ENCODE measurements around the gene RBM20. TPM values are rescaled to one million over a fixed set of nuclear protein-coding genes. Genes with fewer than 3 reads are reported as not detected.
"Not testable (repeated sequence)": the region's sequence is repeated elsewhere in the genome, so short reads cannot be mapped to it uniquely, and the experiment has no call there.

Gene RBM20
- total RNA-seq, 4 donors from 2014 or later: 0.54 to 4.3 (median 1.5) TPM

DNA sequence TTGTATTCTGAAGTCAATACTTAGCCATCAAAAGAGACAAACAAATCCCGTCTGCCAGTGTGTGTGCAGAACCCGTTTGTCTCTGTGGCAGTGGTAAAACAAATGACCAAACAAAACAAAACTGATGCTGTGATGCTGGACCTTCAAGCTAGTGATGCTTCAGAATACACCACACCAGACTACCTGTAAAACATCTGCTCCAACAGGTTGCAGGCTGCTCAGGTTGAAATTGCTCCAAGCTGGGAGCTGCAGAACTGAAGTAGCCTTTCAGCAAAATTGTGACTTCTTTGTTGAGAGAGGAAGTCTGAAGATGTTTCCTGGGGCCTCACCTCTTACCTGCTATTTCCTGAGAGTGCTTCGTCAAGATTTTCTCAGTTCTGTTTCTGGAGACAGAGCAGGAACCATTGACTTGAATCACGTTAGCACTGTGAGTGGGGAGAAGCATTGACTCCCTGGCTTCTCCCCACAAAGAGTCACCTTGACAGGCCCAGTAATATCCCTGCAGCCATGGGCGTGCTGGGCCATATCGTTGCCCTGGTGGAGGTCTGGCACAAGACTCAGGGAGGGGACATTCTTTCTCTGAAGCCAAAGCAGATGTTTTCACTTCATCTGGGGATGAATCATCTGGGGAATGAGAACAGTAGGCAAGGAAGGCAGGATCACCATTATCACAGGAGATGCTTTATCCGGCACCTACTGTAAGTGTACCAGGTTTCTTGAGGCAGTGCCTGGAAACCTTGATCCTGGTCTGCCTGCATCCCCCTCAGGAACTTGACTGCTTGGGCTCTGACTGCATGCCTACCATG lies 80.2 kb downstream of the RBM20 start:
- WGBS, 2 donors: 63 to 68% methylated on average over 7 of the region's 7 CpGs
- TF ChIP-seq POLR2A (IDR thresholded peaks at IDR 0.05): no peak
- TF ChIP-seq, protein P1, sequence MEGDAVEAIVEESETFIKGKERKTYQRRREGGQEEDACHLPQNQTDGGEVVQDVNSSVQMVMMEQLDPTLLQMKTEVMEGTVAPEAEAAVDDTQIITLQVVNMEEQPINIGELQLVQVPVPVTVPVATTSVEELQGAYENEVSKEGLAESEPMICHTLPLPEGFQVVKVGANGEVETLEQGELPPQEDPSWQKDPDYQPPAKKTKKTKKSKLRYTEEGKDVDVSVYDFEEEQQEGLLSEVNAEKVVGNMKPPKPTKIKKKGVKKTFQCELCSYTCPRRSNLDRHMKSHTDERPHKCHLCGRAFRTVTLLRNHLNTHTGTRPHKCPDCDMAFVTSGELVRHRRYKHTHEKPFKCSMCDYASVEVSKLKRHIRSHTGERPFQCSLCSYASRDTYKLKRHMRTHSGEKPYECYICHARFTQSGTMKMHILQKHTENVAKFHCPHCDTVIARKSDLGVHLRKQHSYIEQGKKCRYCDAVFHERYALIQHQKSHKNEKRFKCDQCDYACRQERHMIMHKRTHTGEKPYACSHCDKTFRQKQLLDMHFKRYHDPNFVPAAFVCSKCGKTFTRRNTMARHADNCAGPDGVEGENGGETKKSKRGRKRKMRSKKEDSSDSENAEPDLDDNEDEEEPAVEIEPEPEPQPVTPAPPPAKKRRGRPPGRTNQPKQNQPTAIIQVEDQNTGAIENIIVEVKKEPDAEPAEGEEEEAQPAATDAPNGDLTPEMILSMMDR (IDR thresholded peaks at IDR 0.05): no peak
- no peaks in the 10 kb centered on the region for H3K9me3 ChIP-seq

DNA sequence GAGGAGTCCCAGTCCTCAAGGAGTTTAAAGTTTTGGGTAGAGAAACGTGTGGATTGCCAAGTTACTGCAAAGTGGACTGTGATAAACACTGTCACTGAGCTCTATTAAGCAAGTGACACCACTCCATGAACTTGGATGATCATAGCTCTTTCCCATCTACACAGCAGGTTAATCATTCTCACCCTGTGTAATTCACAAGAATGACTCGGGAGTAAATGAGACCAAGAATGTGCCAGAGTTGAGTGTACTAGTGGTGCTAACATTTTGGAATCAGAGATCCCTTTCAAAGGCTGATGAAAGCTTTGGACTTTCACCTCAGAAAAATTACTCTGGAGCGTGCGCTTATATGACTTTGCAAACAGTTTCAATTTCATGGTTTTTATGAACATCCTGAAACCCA lies 80.8 kb downstream of the RBM20 start:
- no peak for DNase-seq
- Histone ChIP-seq H3K4me3 (replicated peaks in 1 of 3) (no peak overlapping the region), H3K9me3 (no peaks in the 10 kb centered on the region), H3K27ac (no peak overlapping the region), H3K36me3 (no peaks in the 10 kb centered on the region), H3K27me3 (no peaks in the 10 kb centered on the region), H3K4me1 (no peaks in the 10 kb centered on the region)
- 86 to 88% methylated on average over 4 of the region's 4 CpGs for WGBS, 2 donors
- no peak for TF ChIP-seq POLR2A (IDR thresholded peaks at IDR 0.05)
- TF ChIP-seq, protein P1 (IDR thresholded peaks at IDR 0.05): no peak
- intact Hi-C loops (cut with DNase I): no loop called here

More for the DNA sequence above, 80.2 kb downstream of the RBM20 start:
- Histone ChIP-seq H3K4me1 (no peaks in the 10 kb centered on the region), H3K27me3 (no peaks in the 10 kb centered on the region), H3K36me3 (no peaks in the 10 kb centered on the region), H3K4me3 (replicated peaks in 1 of 3) (no peak overlapping the region), H3K27ac (no peak overlapping the region)
- no peak for DNase-seq
- intact Hi-C loops (cut with DNase I): no loop called here

DNA sequence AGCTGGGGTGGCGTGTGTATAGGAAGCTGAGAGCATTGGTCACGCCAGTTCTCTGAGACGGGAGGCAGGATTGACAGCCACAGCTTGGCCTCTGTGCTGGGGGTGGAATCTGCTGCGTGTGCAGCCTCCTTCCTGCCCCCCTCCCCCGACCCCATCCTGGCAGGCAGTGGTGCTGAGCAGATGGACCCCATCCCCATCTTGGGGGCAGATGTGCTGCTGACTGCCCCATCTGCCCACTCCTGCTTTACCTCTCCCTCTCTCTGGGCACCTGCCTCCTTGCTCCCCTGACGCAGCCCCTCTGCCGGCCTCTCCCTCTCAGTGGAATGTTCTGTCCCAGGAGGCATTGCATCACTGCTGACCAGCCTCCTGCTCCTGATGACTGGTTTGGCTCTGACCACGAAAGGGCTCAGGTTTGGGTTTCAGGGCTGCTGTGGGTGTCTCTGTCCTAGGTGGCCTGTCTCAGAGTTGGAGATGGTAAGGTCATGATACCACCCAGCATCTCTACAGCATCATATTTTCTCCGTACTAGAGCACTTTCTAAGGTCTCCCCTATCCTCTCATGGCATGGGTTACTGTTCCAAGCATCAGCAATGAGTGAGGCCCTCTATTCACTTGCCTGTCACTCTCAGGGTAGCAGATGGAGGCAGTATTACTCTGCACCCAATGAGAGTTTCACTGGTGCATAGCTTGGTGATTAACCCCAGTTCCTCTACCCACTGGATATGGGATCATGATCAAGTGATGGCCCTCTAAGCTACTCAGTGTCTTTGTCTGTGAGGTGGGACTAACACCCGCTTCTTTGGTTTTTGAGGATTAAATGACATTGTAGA lies 81.9 kb downstream of the RBM20 start:
- TF ChIP-seq, protein P1 (IDR thresholded peaks at IDR 0.05): no peak
- no peak for TF ChIP-seq POLR2A (IDR thresholded peaks at IDR 0.05)
- 50 to 58% methylated on average over 9 to 10 of the region's 10 CpGs for WGBS, 2 donors
- Histone ChIP-seq H3K4me1 (no peaks in the 10 kb centered on the region), H3K27ac (no peak overlapping the region), H3K36me3 (no peaks in the 10 kb centered on the region), H3K27me3 (no peaks in the 10 kb centered on the region), H3K4me3 (replicated peaks in 1 of 3) (no peak overlapping the region), H3K9me3 (no peaks in the 10 kb centered on the region)
- DNase-seq: no peak
- intact Hi-C loops (cut with DNase I): no loop called here

DNA sequence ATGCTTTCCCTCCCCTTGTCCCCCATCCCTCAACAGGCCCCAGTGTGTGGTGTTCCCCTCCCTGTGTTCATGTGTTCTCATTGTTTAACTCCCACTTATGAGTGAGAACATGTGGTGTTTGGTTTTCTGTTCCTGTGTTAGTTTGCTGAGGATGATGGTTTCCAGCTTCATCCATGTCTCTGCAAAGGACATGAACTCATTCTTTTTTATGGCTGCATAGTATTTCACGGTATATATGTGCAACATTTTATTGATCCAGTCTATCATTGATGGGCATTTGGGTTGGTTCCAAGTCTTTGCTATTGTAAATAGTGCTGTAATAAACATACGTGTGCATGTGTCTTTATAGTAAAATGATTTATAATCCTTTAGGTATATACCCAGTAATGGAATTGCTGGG lies 83.6 kb downstream of the RBM20 start:
- intact Hi-C loops (cut with DNase I); H3K27ac ChIP-seq; H3K9me3 ChIP-seq; H3K4me1 ChIP-seq; H3K4me3 ChIP-seq (replicated peaks in 1 of 3); H3K27me3 ChIP-seq; DNase-seq; H3K36me3 ChIP-seq: not testable (repeated sequence)
- WGBS, 2 donors: 94 to 97% methylated on average over 2 of the region's 2 CpGs

DNA sequence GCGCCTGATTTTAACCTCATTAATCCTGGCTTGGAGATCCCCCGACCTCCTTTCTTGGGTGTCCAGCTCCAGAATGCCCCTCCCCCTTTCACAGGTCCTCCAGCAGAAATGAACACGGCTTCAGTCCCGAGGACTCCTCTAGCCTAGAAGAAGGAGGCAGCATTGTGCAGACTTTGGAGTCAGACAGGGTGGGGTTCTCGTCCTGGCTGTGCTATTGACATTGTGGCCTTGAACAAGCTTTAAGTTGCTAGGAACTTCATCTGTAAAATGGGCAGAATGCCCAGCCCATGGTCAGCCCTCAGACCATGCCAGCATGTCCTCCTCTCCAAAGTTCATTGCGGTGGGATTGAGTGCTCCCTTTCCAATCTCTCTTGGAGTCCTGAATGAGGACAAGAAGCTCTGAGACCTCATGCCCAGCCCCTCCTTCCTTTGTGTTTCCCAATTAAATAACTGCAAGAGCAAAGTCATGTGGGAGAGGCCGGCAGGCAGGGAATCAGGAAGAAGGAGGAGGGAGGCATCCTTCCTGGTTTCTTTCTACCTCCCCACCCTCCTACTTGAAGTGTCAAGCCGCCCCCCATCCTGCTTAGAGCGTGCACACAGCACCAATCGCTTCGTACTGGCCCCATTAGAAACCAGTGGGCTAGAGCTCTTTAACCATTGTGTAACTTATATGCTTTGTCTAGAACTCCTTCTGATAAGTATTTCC lies 86.4 kb downstream of the RBM20 start:
- no peak for DNase-seq
- intact Hi-C loops (cut with DNase I): no loop called here
- WGBS, 2 donors: 69 to 75% methylated on average over 9 to 11 of the region's 11 CpGs

More for the DNA sequence above, 86.4 kb downstream of the RBM20 start:
- H3K27ac ChIP-seq: no peak overlapping the region
- H3K27me3 ChIP-seq: no peaks in the 10 kb centered on the region
- no peaks in the 10 kb centered on the region for H3K36me3 ChIP-seq
- TF ChIP-seq POLR2A (IDR thresholded peaks at IDR 0.05): no peak
- TF ChIP-seq, protein P1 (IDR thresholded peaks at IDR 0.05): no peak
- H3K4me3 ChIP-seq (replicated peaks in 1 of 3): no peak overlapping the region
- H3K4me1 ChIP-seq: no peaks in the 10 kb centered on the region
- H3K9me3 ChIP-seq: no peaks in the 10 kb centered on the region

Measured in thyroid gland (tissue), 4 donors.